Spleen (tissue), 7 donors: ENCODE results near the gene SPR.

Experiments used
- POLR2A ChIP-seq, 3 donors: fragments of 450-650 bp; IDR thresholded peaks; one replicate each; pipeline ENCODE4 v1.5.1; 2017; ENCODE audit warnings: antibody characterized with exemption in 3 of 3, mild to moderate bottlenecking in 1 of 3
- POLR2AphosphoS5 ChIP-seq, 3 donors: sonication (generic); formaldehyde crosslinking; IDR thresholded peaks; one replicate each; pipeline ENCODE4 v1.5.1; 2017; ENCODE audit warnings: antibody characterized with exemption in 3 of 3
- TF ChIP-seq, protein P1 (sequence below), 11 experiments: fragments of 200-600 bp in 7 of 11; fragments of 450-650 bp in 4 of 11; sonication (generic) in 4 of 11; IDR thresholded peaks in 8 of 11; conservative IDR thresholded peaks in 3 of 11; 1 replicate in 7 of 11; 2 replicates in 4 of 11; pipeline versions ENCODE4 v1.4.0 to v1.8.0; 2016 to 2021; ENCODE audit warnings: antibody characterized with exemption in 11 of 11, inconsistent platforms in 4 of 11, mild to moderate bottlenecking in 1 of 11
- donor health status: DM: no; HTN: no; CAD: no; lungs with moderate emphysema.
- donor health status: DM: no; HTN: no; CAD: no.
- donor health status: DM: no; HTN: no; CAD: no.

DNA sequence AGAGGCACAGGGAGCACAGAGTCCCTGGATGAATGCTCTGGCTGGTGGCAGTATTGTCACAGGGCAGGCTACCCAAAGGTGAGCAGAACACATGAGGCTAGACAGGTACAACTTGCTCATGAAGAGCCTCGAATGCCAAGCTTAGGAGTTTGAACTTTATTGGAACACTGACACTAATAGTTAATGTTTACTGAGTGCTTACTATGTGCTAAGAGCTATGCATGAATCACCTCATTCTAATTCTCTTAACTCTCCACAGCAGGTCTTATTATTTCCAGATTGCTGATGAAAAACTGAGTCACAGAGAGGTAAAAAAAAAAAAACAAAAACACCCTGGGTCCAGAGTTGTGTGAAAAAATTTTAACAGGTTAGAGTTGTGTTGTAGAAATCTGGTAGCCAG, 24.0 kb downstream of the SPR start:
- no peak for TF ChIP-seq POLR2A (IDR thresholded peaks at IDR 0.05)
- TF ChIP-seq, protein P1, sequence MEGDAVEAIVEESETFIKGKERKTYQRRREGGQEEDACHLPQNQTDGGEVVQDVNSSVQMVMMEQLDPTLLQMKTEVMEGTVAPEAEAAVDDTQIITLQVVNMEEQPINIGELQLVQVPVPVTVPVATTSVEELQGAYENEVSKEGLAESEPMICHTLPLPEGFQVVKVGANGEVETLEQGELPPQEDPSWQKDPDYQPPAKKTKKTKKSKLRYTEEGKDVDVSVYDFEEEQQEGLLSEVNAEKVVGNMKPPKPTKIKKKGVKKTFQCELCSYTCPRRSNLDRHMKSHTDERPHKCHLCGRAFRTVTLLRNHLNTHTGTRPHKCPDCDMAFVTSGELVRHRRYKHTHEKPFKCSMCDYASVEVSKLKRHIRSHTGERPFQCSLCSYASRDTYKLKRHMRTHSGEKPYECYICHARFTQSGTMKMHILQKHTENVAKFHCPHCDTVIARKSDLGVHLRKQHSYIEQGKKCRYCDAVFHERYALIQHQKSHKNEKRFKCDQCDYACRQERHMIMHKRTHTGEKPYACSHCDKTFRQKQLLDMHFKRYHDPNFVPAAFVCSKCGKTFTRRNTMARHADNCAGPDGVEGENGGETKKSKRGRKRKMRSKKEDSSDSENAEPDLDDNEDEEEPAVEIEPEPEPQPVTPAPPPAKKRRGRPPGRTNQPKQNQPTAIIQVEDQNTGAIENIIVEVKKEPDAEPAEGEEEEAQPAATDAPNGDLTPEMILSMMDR (IDR thresholded peaks at IDR 0.05 in 8 of 11, conservative IDR thresholded peaks at IDR 0.05 in 3 of 11): no peak
- no peak for TF ChIP-seq POLR2AphosphoS5 (IDR thresholded peaks at IDR 0.05)
